GM18868 (cell line): ENCODE measurements around the gene NTSR1.

Experiments
- ATAC-seq: cut with Tn5 transposase; IDR thresholded peaks from one replicate; pipeline ENCODE4 v1.9.1; 2021; ENCODE audit warnings: mild to moderate bottlenecking, moderate library complexity; ENCODE audit not compliant: unreplicated experiment

The NTSR1 gene

DNA sequence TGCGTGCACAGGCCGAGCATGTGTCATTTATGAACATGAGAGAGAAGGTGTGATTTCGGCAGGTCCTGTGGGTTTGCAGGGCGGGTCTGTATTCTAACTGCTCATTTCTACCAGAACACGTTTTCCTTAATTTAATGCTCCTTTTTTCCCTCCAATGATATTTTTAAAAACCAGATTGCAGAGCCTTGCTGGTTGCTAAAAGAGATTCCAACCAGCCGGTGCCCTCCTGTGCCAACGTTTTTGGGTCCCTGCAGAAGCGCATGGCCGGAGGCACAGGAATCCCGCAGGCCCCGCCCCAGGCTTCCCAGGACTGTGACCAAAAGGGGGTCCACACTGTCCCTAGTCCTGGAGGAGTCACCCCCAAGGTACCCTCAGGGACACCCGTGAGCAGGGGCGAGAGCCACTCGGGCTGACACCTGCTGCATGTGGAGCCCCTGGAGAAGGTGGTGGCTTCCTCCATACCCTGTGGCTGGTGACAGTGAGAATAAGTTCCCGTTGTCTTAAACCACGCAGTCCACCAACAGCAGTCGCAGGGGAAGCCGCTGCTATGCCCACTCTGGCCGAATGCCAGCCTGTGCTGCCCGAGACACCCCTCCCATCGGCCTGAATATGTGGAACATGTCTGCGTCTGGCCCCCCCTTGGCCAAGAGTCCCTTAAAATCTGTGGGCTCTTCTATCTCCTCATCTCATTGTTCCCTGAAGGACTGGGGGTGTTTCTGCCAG is 15.7 kb upstream of the NTSR1 start:
- ATAC-seq = no peak

DNA sequence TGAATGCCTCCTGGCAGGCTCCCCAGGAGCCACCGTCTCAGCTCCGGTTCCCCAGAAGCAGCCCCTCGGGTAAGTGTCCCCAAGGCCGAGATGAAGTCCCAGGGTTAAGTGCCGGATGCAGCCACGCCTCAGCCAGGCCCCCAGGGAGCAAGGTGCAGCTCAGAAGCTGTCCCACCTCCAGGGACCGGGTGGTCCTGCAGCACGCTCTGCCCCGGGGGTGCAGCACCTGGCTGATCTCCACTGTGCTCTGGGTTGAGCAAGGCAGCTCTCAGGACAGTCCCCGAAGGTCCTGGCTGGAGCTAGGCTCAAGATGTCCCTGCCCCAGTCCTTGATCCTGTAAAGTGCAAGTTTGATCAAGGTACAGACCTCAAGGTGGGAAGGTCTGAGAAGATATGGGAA is 15.1 kb upstream of the NTSR1 start:
- ATAC-seq = no peak

- ATAC-seq = no peak
Measured at GRCh38 chr20:62694106-62694505, 14.5 kb upstream of the NTSR1 start.

DNA sequence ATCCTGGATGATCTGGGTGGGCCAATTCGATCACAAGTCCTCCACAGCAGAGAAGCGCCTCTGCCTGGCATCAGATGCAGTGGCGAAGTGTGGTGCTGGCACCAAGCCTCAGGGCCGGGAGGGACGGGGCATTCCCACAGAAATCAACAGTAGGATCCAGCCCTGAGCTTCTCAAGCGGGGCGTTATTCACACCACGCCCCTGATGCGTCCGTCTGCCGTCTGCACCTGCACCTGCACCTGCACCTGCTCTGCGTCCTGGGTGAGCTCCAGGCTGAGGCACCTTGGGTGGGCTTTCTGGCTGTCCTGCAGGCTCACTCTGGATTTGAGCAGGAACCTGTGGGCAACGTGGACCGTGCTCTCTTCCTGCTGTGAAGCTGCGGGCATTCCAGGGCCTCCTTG is 13.8 kb upstream of the NTSR1 start:
- no peak for ATAC-seq

GRCh38 chr20:62695448-62696414 is 12.9 kb upstream of the NTSR1 start:
- ATAC-seq = no peak

DNA sequence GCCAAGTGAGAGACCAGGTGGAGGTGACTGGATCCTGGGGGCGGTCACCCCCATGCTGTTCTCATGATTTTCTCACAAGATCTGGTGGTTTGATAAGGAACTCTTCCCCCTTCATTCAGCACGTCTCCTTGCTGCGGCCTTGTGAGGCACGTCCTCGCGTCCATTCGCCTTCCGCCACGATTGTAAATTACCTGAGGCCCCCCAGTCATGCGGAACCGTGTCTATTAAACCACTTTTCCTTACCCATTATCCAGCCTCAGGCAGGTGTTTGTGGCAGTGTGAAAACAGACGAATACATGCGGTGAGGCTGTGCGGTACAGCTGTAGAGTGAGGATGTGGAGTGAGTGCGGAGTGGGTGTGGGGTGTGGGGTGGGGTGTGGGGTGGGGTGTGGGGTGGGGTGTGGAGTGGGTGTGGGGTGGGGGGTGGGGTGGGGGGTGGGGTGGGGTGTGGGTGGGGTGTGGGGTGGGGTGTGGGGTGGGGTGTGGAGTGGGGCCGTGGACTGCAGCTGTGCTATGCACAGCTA is 12.1 kb upstream of the NTSR1 start:
- ATAC-seq = no peak

DNA sequence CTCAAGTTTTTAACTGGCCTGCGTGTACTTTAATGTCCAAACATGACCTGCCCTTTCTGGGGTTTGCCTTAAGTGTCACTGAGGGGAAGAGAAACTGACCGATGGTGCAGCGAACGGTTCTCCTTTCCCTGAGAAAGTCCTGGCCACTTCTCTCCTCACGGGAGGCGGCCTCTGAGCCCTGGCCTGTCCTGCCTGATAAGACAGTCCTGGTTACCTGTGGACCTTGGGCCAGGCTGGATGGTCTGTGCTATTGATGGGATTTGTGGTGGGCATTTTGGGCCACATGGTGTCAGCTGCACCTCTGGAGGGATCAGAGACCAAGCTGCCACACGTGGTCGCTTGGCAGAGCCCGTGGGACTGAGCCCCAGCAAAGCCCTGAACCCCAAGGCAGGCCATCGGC is 11.6 kb upstream of the NTSR1 start:
- no peak for ATAC-seq

DNA sequence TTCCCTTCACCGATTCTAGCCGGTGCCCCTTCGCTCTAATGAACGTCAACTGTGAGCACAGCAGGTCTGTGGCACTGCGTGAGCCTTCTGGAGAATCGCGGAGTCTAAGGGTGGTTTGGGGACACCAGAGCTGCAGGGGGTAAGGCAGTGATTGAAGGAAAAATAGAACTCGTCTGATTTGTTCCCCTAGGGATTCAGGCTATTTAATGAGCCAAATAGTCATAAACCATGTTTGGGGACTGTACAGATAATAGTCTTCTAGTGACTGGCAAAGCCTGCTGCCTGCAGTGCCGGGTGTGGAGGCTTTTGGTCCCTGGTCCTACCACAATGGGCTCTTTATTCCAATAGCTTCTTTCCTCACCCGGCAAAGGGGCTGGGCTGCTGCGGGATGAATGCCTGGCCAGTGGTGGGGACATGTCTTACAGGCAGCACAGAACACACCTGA is 11.1 kb upstream of the NTSR1 start:
- no peak for ATAC-seq

GRCh38 chr20:62698231-62698630 is 10.4 kb upstream of the NTSR1 start:
- no peak for ATAC-seq

DNA sequence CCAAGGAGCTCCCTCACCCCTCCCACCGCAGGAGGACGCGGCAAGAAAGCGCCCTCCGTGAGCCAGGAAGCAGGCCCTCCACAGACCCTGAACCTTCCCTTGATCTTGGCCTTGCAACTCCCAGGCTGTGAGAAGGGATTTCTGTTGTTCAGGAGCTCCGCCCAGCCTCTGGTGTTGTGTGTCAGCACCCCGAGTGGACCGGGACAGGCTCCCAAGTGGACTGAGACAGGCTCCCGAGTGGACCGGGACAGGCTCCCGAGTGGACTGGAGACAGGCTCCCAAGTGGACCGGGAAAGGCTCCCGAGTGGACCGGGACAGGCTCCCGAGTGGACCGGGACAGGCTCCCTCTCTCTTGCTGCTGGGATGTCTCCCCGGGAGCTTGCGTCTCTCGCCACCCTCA is 9.3 kb upstream of the NTSR1 start:
- no peak for ATAC-seq

- ATAC-seq = no peak
Measured at GRCh38 chr20:62699741-62700140, 8.9 kb upstream of the NTSR1 start.

- no peak for ATAC-seq
Measured at GRCh38 chr20:62700261-62700930, 8.2 kb upstream of the NTSR1 start.

DNA sequence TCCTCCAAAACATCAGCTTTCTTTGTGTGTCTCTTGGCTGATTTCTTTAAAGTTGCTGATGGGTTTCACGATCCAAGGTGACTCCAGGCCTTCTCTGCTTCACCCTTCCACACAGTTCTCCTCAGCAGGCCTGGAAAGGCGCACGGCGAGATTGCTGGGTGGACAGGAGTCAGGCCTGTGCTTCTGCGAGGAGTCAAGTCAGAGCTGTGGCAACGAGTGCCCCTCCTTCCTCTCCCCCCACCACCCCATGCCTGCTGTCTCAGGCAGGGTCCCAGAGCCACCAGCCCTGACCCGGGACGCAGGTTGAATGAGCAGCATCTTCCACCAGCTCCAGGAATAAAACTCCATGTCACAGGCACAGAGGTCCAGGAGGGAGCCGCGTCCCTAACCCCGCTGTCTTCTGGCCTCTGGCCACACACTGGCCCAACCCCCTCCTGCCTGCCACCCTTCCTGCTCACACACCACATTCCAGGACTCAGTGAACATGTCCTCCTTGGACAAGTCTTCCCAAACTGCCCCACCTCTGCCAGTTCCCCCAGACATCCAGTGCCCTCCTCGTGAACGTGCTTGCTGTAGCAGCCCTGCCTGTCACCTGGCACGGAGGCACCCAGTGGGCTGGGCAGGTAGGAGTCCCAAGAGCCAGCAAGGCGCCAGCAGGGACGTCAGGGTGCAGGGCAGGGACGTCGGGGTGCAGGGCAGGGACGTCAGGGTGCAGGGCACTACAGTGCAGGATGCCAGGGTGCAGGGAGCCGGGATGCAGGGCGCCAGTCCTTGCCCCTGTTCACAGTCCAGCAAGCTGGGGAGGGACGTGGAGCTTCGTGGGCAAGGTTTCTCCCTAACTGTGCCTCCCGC is 7.2 kb upstream of the NTSR1 start:
- no peak for ATAC-seq

GRCh38 chr20:62702013-62702300 is 6.7 kb upstream of the NTSR1 start:
- ATAC-seq = no peak

DNA sequence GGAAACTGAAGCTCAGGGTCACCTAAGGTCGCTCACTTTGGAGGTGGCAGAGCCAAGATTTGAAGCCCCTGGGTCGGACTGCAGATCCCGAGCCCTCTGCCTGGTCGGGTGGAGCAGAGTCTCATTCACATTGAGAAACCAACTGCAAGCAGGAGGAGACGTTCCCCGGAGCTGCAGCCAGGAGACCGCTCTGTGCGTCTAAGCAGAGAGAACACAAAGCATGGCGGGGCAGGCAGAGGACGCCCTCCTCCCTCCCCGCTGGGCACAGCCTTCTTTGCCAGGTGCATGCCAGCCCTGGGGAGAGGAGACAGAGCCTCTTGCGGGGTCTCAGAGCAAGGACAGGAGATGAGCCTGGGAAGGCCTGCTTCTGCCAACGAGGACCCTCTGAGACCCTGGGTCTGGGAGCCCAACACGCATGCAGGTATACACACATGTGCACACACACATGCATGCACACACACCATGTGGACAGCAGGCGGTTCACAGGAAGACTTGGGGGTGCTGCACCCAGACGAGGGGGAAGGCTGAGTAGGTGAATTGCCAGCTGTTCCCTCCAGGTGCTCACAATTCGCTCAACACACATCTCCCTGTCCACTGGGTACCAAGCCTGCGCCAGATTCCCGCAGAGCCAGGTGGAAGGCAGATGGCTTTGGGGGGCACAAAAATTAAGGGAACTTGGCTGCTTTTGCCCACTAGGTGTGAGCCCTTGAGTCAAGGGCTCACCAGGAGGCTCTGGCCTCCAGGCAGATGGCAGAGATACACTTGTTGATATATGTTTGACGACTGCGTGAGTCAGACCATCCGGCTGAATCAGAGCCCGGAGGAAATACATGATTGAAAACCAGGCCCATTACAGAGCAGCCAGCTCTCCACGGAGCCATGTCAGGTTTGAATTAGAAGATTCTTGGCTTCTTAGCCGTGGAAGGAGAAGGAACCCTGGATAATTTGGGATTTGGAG is 5.5 kb upstream of the NTSR1 start:
- ATAC-seq = no peak

- no peak for ATAC-seq
Measured at GRCh38 chr20:62703853-62704228, 4.8 kb upstream of the NTSR1 start.

GRCh38 chr20:62704341-62704948 is 4.2 kb upstream of the NTSR1 start:
- no peak for ATAC-seq

GRCh38 chr20:62705627-62706026 is 3.0 kb upstream of the NTSR1 start:
- no peak for ATAC-seq

GRCh38 chr20:62706344-62706743 is 2.3 kb upstream of the NTSR1 start:
- ATAC-seq = no peak
